CD14-positive monocyte (primary cell): ENCODE results near the gene ADGRE1. TPM values are rescaled to one million over a fixed set of nuclear protein-coding genes. Genes with fewer than 3 reads are reported as not detected.

ENCODE experiments used
- DNase-seq, 3 donors: peaks; one replicate each; pipeline ENCODE4 v3.0.0-alpha.2; 2011 to 2022
- H2AFZ ChIP-seq: 2 replicates; pipeline ENCODE4 v1.6.0; 2012; ENCODE audit warnings: mild to moderate bottlenecking, low read depth, low read length, inconsistent platforms; ENCODE audit not compliant: insufficient read depth, poor library complexity, severe bottlenecking
- H3K27ac ChIP-seq, 2 donors: 1 replicate in 1 of 2; 2 replicates in 1 of 2; pipeline ENCODE4 v1.5.1; 2012 to 2013; ENCODE audit warnings: low read length in 2 of 2, control low read depth in 1 of 2, inconsistent platforms in 1 of 2, low read depth in 1 of 2, mild to moderate bottlenecking in 1 of 2
- H3K27me3 ChIP-seq, 2 donors: one replicate each; pipeline versions ENCODE4 v1.6.0 to v1.6.1; 2011 to 2013; ENCODE audit warnings: low read length in 2 of 2; ENCODE audit not compliant: control insufficient read depth in 2 of 2, insufficient read depth in 2 of 2
- H3K36me3 ChIP-seq, 2 donors: replicated peaks in 1 of 2; 1 replicate in 1 of 2; 2 replicates in 1 of 2; pipeline versions ENCODE4 v1.5.1 to v1.6.1; 2012 to 2013; ENCODE audit warnings: low read length in 2 of 2, control low read depth in 1 of 2, inconsistent platforms in 1 of 2, mild to moderate bottlenecking in 1 of 2; ENCODE audit not compliant: insufficient read depth in 2 of 2, control insufficient read depth in 1 of 2
- H3K4me1 ChIP-seq, 2 donors: 1 replicate in 1 of 2; 2 replicates in 1 of 2; pipeline versions ENCODE4 v1.5.1 to v1.6.1; 2012 to 2013; ENCODE audit warnings: low read length in 2 of 2, control low read depth in 1 of 2, inconsistent platforms in 1 of 2, mild to moderate bottlenecking in 1 of 2, moderate library complexity in 1 of 2; ENCODE audit not compliant: insufficient read depth in 2 of 2, control insufficient read depth in 1 of 2
- H3K4me2 ChIP-seq: replicated peaks from 2 replicates; pipeline ENCODE3; 2012; ENCODE audit warnings: low read length, moderate library complexity, mild to moderate bottlenecking; ENCODE audit not compliant: poor library complexity, severe bottlenecking; ENCODE audit errors: extremely low read depth
- H3K4me3 ChIP-seq, 3 experiments: fragments of 200-600 bp in 1 of 3; sonication (generic) in 1 of 3; replicated peaks in 1 of 3; 1 replicate in 2 of 3; 2 replicates in 1 of 3; pipeline ENCODE4 v1.5.1; 2011 to 2013; ENCODE audit warnings: low read length in 3 of 3, mild to moderate bottlenecking in 3 of 3, control low read depth in 2 of 3, low read depth in 2 of 3, inconsistent platforms in 1 of 3, moderate library complexity in 1 of 3
- H3K79me2 ChIP-seq: 2 replicates; pipeline ENCODE4 v1.6.0; 2012; ENCODE audit warnings: mild to moderate bottlenecking, control low read depth, inconsistent platforms, low read length, moderate library complexity; ENCODE audit not compliant: insufficient read depth
- H3K9ac ChIP-seq: 2 replicates; pipeline ENCODE4 v1.6.0; 2017; ENCODE audit warnings: low read length, mild to moderate bottlenecking; ENCODE audit not compliant: insufficient read depth, poor library complexity, severe bottlenecking
- H3K9me3 ChIP-seq, 2 donors: replicated peaks in 1 of 2; 1 replicate in 1 of 2; 2 replicates in 1 of 2; pipeline versions ENCODE4 v1.5.1 to v1.6.1; 2012 to 2013; ENCODE audit warnings: low read length in 2 of 2, control low read depth in 1 of 2; ENCODE audit not compliant: control insufficient read depth in 1 of 2, insufficient read depth in 1 of 2
- H4K20me1 ChIP-seq: 2 replicates; pipeline ENCODE4 v1.6.0; 2012; ENCODE audit warnings: mild to moderate bottlenecking, low read length, control low read depth, moderate library complexity; ENCODE audit not compliant: insufficient read depth
- H3K27ac Mint-ChIP-seq, 7 donors: one replicate each; pipeline ENCODE4 v1.8.0; 2020; ENCODE audit warnings: mild to moderate bottlenecking in 7 of 7, mixed read lengths in 7 of 7, moderate library complexity in 6 of 7, inconsistent platforms in 2 of 7
- H3K27me3 Mint-ChIP-seq, 3 donors: one replicate each; pipeline ENCODE4 v1.8.0; 2021 to 2022; ENCODE audit warnings: low read depth in 3 of 3, mild to moderate bottlenecking in 3 of 3, mixed read lengths in 3 of 3, moderate library complexity in 3 of 3, inconsistent platforms in 1 of 3
- H3K36me3 Mint-ChIP-seq, 2 donors: one replicate each; pipeline ENCODE4 v1.8.0; 2020; ENCODE audit warnings: mixed read lengths in 2 of 2, inconsistent platforms in 1 of 2, mild to moderate bottlenecking in 1 of 2
- H3K4me1 Mint-ChIP-seq: one replicate; pipeline ENCODE4 v1.8.0; 2020; ENCODE audit warnings: mild to moderate bottlenecking, mixed read lengths
- H3K4me3 Mint-ChIP-seq, 2 donors: one replicate each; pipeline ENCODE4 v1.8.0; 2020; ENCODE audit warnings: mild to moderate bottlenecking in 2 of 2, mixed read lengths in 2 of 2, moderate library complexity in 1 of 2
- H3K9me3 Mint-ChIP-seq, 7 donors: one replicate each; pipeline ENCODE4 v1.8.0; 2020 to 2022; ENCODE audit warnings: mixed read lengths in 7 of 7, mild to moderate bottlenecking in 6 of 7, moderate library complexity in 6 of 7, inconsistent platforms in 2 of 7
- CTCF ChIP-seq: fragments of 200-600 bp; IDR thresholded peaks from one replicate; pipeline ENCODE4 v1.8.0; 2022; ENCODE audit warnings: antibody characterized with exemption, mild to moderate bottlenecking
- WGBS: methylation state at CpG from one replicate; pipeline ENCODE4 v1.1.5; 2013; ENCODE audit warnings: missing lambda C conversion rate; ENCODE audit not compliant: insufficient coverage; 5-methylcytosine and 5-hydroxymethylcytosine counted together
- intact Hi-C, 2 donors: fragments of 100-400 bp; cut with micrococcal nuclease; formaldehyde crosslinking; loops; one replicate each; pipeline versions ENCODE4 v1.15.0 to v1.15.1; 2023
- polyA plus RNA-seq, 3 donors: library from polyadenylated mRNA; depleted of rRNA in 1 of 3; unstranded in 2 of 3; stranded (reverse) in 1 of 3; fragments of 300-500 nt in 2 of 3; fragments of >200 nt in 1 of 3; fragmentation: Illumina TruSeq in 2 of 3; gene quantifications; 1 replicate in 2 of 3; 2 replicates in 1 of 3; pipeline ENCODE4 v1.2.3, GENCODE V29; 2012 to 2021

Gene ADGRE1
- polyA plus RNA-seq, 3 donors, result 13.9 to 37.7 (median 21.6) TPM

GRCh38 chr19:6970443-6970842 lies 83.1 kb downstream of the ADGRE1 start:
- H3K4me1 ChIP-seq, result peaks cover 40 to 44% of the 10 kb centered on the region in 2 donors
- peaks cover 1 to 11% of the 10 kb centered on the region in 2 donors for H3K36me3 Mint-ChIP-seq
- H3K9ac ChIP-seq, result peak overlapping the region; percentile 31
- peak overlapping the region; percentile 21 for H3K4me2 ChIP-seq
- WGBS, result 64% methylated on average over 2 of the region's 5 CpGs
- intact Hi-C loops, result no loop called here
- H3K27ac Mint-ChIP-seq, result peak overlapping the region; percentile 87 to 96 (median 93)
- TF ChIP-seq CTCF, result no peak
- H3K4me3 ChIP-seq, result peak overlapping the region in 1 of 3 experiments; percentile 9
- no peaks in the 10 kb centered on the region for H3K36me3 ChIP-seq
- peak; percentile 77 to 89 (median 85) for DNase-seq
- no peak overlapping the region for H3K4me3 Mint-ChIP-seq
- peaks cover 33% of the 10 kb centered on the region for H3K4me1 Mint-ChIP-seq
- H2AFZ ChIP-seq, result peak overlapping the region; percentile 43
- H3K27ac ChIP-seq, result peak overlapping the region; percentile 87 to 91
- H3K27me3 Mint-ChIP-seq, result peaks cover 0 to 12% (median under 1%) of the 10 kb centered on the region in 3 donors
- H3K9me3 ChIP-seq, result peaks cover 0 to 3% of the 10 kb centered on the region in 2 donors
- no peaks in the 10 kb centered on the region for H3K79me2 ChIP-seq
- H4K20me1 ChIP-seq, result no peaks in the 10 kb centered on the region
- H3K9me3 Mint-ChIP-seq, result peaks cover 5 to 15% (median 12%) of the 10 kb centered on the region in 7 donors
- H3K27me3 ChIP-seq, result no peaks in the 10 kb centered on the region

GRCh38 chr19:6971366-6971765 lies 84.0 kb downstream of the ADGRE1 start:
- Mint-ChIP-seq H3K36me3 (peaks cover 1 to 11% of the 10 kb centered on the region in 2 donors), H3K27me3 (peaks cover 0 to 12% (median 2%) of the 10 kb centered on the region in 3 donors), H3K4me1 (peaks cover 33% of the 10 kb centered on the region), H3K9me3 (peaks cover 5 to 15% (median 13%) of the 10 kb centered on the region in 7 donors), H3K27ac (peak overlapping the region; percentile 41 to 96 (median 92)), H3K4me3 (no peak overlapping the region)
- Histone ChIP-seq H3K9ac (no peak overlapping the region), H3K79me2 (no peaks in the 10 kb centered on the region), H3K27me3 (no peaks in the 10 kb centered on the region), H3K4me3 (peak overlapping the region in 1 of 3 experiments; percentile 9), H4K20me1 (no peaks in the 10 kb centered on the region), H3K27ac (peak overlapping the region; percentile 87 to 91), H3K4me2 (no peak overlapping the region), H3K36me3 (no peaks in the 10 kb centered on the region), H3K9me3 (peaks cover 0 to 3% of the 10 kb centered on the region in 2 donors), H2AFZ (peak overlapping the region; percentile 43), H3K4me1 (peaks cover 40 to 44% of the 10 kb centered on the region in 2 donors)
- DNase-seq, result no peak
- no peak for TF ChIP-seq CTCF
- intact Hi-C loops, result no loop called here
- WGBS, result no CpG with 5 or more reads among the region's 1 CpG
